HEK293T (cell line): Measurements from ENCODE around the gene TBC1D1.

Experiments
- CTCF ChIA-PET: fragments of 350-600 bp; formaldehyde crosslinking; extraction: SDS; loops from one replicate; lab custom pipeline; 2021; ENCODE audit warnings: antibody characterized with exemption, inconsistent platforms; lab: Yijun Ruan, JAX
- POLR2A ChIA-PET: fragments of 350-600 bp; formaldehyde crosslinking; extraction: SDS; loops from one replicate; lab custom pipeline; 2020; ENCODE audit warnings: antibody characterized with exemption, inconsistent platforms; lab: Yijun Ruan, JAX
- DNase-seq: peaks from one replicate; pipeline ENCODE4 v3.0.0; 2012; ENCODE audit warnings: mixed read lengths; ENCODE audit errors: extremely low spot score
- ARNT ChIP-seq: fragments of 450-650 bp; IDR thresholded peaks from 2 replicates; pipeline ENCODE4 v1.6.1; 2017; ENCODE audit warnings: mild to moderate bottlenecking
- BHLHE40 ChIP-seq: fragments of 450-650 bp; IDR thresholded peaks from 2 replicates; pipeline ENCODE4 v1.6.1; 2016; ENCODE audit warnings: mild to moderate bottlenecking, moderate library complexity, borderline replicate concordance
- CTBP1 ChIP-seq: fragments of 450-650 bp; IDR thresholded peaks from 2 replicates; pipeline ENCODE4 v1.6.1; 2016; ENCODE audit warnings: borderline replicate concordance
- ELF4 ChIP-seq: fragments of 450-650 bp; IDR thresholded peaks from 2 replicates; pipeline ENCODE4 v1.6.1; 2017; ENCODE audit warnings: antibody characterized with exemption
- FOXA1 ChIP-seq: fragments of 450-650 bp; IDR thresholded peaks from 2 replicates; pipeline ENCODE4 v1.6.1; 2016; ENCODE audit warnings: mild to moderate bottlenecking
- FOXK2 ChIP-seq: fragments of 450-650 bp; IDR thresholded peaks from 2 replicates; pipeline ENCODE4 v1.6.1; 2016; ENCODE audit warnings: mild to moderate bottlenecking
- FOXM1 ChIP-seq: fragments of 450-650 bp; IDR thresholded peaks from 2 replicates; pipeline ENCODE4 v1.6.1; 2017; ENCODE audit warnings: mild to moderate bottlenecking, borderline replicate concordance
- HDGF ChIP-seq: fragments of 450-650 bp; IDR thresholded peaks from 2 replicates; pipeline ENCODE4 v1.6.1; 2017; ENCODE audit warnings: antibody characterized with exemption, borderline replicate concordance
- L3MBTL2 ChIP-seq: fragments of 450-650 bp; conservative IDR thresholded peaks from 2 replicates; pipeline ENCODE4 v1.6.1; 2016; ENCODE audit warnings: mild to moderate bottlenecking
- LEF1 ChIP-seq: fragments of 450-650 bp; IDR thresholded peaks from 2 replicates; pipeline ENCODE4 v1.6.1; 2017; ENCODE audit warnings: mild to moderate bottlenecking, borderline replicate concordance
- NFRKB ChIP-seq: fragments of 450-650 bp; IDR thresholded peaks from 2 replicates; pipeline ENCODE4 v1.6.1; 2016; ENCODE audit warnings: mild to moderate bottlenecking, moderate library complexity
- SP1 ChIP-seq: fragments of 450-650 bp; IDR thresholded peaks from 2 replicates; pipeline ENCODE4 v1.6.1; 2017
- SUZ12 ChIP-seq: fragments of 450-650 bp; IDR thresholded peaks from 2 replicates; pipeline ENCODE4 v1.6.1; 2016; ENCODE audit warnings: mild to moderate bottlenecking
- TARDBP ChIP-seq: fragments of 450-650 bp; IDR thresholded peaks from 2 replicates; pipeline ENCODE4 v1.6.1; 2016
- ZNF384 ChIP-seq: fragments of 450-650 bp; IDR thresholded peaks from 2 replicates; pipeline ENCODE4 v1.6.1; 2016
- TF ChIP-seq, protein P1 (sequence below): fragments of 450-650 bp; IDR thresholded peaks from 2 replicates; pipeline ENCODE4 v1.6.1; 2016

TBC1D1 gene

DNA sequence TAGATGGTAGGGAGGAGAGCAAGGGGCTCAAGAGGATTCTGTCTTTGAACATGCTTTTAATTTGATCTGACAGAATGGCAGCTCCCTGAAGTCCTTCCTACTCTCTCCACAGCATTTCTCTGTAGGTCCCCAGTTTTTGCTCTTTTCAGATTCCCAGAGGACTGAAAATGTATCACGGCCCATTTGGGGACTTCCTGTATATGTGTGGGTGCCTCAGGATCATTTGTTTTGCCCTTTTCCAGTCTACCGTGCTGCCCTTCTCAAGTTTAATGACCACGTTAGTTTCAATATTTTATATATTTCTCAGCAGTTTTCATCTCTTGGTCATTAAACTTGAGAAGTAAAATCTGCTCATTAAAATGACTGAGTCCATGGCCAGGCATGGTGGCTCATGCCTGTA lies 2.3 kb downstream of the TBC1D1 start:
- CTCF ChIA-PET = no interaction called here
- POLR2A ChIA-PET = no interaction called here
- no peak for DNase-seq
- TF ChIP-seq HDGF = no peak

DNA sequence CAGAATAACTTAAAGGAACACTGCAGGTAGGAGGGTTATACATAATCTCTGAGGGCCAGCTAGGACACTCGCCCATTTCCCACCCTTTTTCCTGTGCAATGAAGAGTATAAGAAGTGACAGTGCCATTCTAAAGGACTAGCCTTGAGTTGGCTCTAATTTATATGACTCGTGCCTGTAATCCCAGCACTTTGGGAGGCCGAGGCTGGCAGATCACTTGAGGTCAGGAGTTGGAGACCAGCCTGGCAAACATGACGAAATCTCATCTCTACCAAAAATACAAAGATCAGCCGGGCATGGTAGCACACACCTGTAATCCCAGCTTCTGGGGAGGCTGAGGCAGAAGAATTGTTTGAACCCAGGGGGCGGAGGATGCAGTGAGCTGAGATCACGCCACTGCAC lies 4.4 kb downstream of the TBC1D1 start:
- POLR2A ChIA-PET = no interaction called here

DNA sequence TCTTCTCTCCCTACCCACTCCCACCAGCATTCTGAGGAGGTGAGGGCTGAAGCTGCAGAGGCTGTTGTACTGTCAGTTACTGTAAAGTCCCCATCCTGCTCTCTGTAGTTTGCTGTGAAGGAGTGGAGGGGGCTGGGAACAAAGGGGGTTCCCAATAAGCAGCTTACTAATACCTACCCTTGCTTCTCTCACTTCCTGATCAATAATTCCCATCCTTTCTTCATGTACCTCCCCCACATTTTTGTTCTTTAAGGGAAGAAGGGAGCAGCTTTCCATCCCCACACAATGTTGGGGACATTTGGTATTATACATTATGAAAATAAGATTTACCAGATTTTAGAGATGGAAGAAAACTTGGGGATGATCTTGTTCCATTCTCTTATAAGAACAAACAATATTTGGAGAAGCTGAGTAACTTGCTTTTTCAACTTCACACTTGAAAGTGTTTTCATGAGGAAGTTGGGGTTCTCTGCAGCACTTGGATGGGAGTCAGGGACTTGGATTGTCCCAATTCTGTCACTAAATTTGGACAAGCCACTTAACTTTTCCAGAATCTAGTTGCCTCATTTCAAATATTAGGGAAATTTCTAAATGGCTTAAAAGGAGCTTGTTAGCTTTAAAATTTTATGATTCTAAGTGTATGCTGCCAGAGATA lies 5.4 kb downstream of the TBC1D1 start:
- TF ChIP-seq CTBP1 (no peak), LEF1 (no peak), TARDBP (no peak), ARNT (no peak), SP1 (no peak), FOXM1 (no peak), FOXK2 (no peak)
- CTCF ChIA-PET = no interaction called here
- DNase-seq = no peak
- POLR2A ChIA-PET = no interaction called here

More for the DNA sequence above, 4.4 kb downstream of the TBC1D1 start:
- TF ChIP-seq SP1 (no peak), ARNT (no peak), FOXM1 (no peak), TARDBP (no peak), ELF4 (no peak)
- DNase-seq = no peak
- CTCF ChIA-PET = interaction anchor here (0.6 kb wide), 1 partner anchor 18 kb away, joined by 3 read pairs; no protein-coding TSS in a partner anchor

DNA sequence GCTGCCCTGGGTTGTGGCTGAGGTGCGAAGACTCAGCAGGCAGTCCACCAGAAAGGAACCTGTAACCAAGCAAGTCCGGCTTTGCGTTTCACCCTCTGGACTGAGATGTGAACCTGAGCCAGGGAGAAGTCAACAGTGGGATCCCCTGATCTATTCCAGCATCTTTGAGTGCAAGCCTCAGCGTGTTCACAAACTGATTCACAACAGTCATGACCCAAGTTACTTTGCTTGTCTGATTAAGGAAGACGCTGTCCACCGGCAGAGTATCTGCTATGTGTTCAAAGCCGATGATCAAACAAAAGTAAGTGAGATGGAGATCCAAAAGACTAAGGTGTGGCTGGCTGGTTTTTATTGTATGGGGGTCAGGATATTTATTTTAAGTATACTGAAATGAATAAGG lies 11.3 kb downstream of the TBC1D1 start:
- TF ChIP-seq FOXA1 (no peak), LEF1 (no peak), SUZ12 (no peak), ELF4 (no peak), SP1 (no peak)
- POLR2A ChIA-PET = no interaction called here
- CTCF ChIA-PET = no interaction called here
- no peak for DNase-seq

DNA sequence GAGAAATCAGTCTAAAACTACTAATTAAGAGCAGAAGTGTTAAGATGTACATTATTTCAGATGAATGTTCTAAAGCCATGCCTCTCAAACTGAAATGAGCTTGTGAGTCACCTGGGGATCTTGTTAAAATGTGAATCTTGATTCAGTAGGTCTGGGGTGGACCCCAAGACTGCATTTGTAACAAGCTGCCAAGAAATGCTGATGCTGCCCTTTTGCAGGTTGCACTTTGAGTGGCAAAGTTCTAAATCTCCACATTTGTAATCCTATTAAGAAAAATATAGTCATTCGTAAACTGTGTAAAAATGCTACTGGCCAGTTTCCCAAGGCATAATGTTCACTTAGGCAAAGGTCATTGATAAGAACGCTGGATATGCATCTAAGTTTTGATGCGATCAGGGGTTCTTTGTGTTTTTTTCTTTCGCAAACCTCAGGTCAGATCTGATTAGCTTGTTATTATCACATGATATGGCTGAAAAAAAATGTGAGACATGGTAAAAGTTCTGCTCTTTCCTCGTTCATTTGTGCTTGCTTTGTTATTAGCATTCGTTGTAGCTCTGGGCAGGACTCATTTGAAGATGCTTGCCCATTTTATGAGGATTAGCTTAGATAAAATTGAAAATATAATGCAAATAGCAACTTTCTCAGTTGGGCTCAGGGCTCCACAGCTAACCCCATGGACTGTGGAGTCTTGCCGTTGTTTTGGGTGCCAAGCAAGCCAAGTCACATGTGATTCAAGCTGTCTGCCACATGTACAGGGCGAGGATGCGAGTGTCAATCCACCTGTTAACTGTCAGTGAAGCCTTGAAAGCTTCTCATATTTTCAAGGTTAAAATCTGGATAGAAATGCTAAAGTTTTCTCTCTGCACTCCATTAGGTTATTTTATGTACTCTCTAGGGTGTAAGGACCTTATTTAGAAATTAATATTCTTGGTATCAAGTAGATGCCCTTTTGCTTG lies 12.1 kb downstream of the TBC1D1 start:
- ChIA-PET POLR2A (interaction anchor here (0.8 kb wide), 1 partner anchor 13 kb away, joined by 3 read pairs; no protein-coding TSS in a partner anchor), CTCF (no interaction called here)
- no peak for TF ChIP-seq LEF1
- TF ChIP-seq SP1 = no peak
- TF ChIP-seq L3MBTL2 = no peak
- DNase-seq = no peak

DNA sequence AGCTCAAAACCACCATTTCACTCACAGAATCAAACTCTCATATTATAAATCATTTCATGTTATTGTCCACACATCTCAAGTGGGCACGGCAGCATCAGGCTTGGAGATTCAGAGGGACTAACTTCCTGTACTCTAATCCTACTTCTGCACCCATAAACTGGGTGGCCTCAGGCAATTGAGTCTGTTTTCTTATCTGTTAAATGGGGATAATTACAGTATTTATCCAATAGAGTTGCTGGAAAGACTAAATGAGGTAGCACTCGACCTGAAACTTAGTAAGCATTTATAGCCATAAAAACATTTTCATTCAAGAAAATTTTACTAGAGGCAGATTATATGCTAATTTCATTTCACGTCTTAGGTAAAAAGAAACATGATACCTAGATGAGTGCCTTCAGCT lies 13.0 kb downstream of the TBC1D1 start:
- ChIA-PET CTCF (no interaction called here), POLR2A (no interaction called here)
- TF ChIP-seq, protein P1, sequence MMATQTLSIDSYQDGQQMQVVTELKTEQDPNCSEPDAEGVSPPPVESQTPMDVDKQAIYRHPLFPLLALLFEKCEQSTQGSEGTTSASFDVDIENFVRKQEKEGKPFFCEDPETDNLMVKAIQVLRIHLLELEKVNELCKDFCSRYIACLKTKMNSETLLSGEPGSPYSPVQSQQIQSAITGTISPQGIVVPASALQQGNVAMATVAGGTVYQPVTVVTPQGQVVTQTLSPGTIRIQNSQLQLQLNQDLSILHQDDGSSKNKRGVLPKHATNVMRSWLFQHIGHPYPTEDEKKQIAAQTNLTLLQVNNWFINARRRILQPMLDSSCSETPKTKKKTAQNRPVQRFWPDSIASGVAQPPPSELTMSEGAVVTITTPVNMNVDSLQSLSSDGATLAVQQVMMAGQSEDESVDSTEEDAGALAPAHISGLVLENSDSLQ = no peak
- no peak for TF ChIP-seq NFRKB
- no peak for TF ChIP-seq SUZ12
- TF ChIP-seq CTBP1 = no peak
- TF ChIP-seq FOXM1 = no peak
- no peak for TF ChIP-seq ZNF384
- no peak for TF ChIP-seq TARDBP
- TF ChIP-seq FOXK2 = no peak
- TF ChIP-seq ARNT = no peak
- no peak for TF ChIP-seq BHLHE40
- TF ChIP-seq L3MBTL2 = no peak
- TF ChIP-seq FOXA1 = no peak
- no peak for TF ChIP-seq SP1
- no peak for TF ChIP-seq LEF1
- TF ChIP-seq HDGF = no peak
- TF ChIP-seq ELF4 = no peak
- DNase-seq = no peak

DNA sequence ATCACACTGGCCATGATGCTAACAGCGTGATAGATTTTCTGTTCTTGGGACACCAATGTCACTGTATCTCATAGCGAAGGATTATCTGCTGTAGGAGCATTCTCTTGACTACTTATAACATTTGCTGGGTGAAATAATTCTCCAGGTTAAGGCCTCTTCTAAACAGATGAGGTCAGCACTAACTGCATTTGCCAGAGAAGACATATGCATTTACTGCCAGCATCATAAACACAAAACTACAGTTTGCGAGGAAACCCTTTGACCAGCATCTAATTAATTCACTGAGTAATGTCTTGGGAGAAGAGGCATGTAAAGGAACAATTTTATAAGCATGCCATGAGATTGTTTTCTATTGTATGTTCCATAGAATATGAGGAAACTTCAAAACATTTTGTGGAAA lies 13.9 kb downstream of the TBC1D1 start:
- ChIA-PET POLR2A (no interaction called here), CTCF (no interaction called here)
- no peak for DNase-seq
- TF ChIP-seq FOXK2 (no peak), HDGF (no peak), LEF1 (no peak), L3MBTL2 (no peak), BHLHE40 (no peak), FOXA1 (no peak), NFRKB (no peak), TARDBP (no peak), CTBP1 (no peak), ELF4 (no peak), ZNF384 (no peak)
- TF ChIP-seq, protein P1 = no peak
